ENCODE results near the gene HAT1.
"Not testable (repeated sequence)": the region's sequence is repeated elsewhere in the genome, so short reads cannot be mapped to it uniquely, and the experiment has no call there.

HAT1 gene

DNA sequence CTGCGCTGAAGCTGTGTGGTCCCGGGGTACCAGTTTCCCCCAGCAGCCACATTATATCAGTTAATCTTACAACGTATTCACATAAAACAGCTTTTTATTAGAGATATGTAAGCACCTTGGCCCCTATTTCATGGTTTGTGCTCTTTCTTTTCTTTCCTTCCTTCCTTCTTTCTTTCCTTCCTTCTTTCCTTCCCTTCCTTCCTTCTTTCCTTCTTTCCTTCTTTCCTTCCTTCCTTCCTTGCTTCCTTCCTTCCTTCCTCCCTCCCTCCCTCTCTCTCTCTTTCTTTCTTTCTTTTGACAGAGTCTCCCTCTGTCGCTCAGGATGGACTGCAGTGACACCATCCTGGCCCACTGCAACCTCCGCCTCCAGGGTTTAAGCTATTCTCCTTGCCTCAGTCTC, 73.8 kb downstream of the HAT1 start:
- no CpG with 5 or more reads among the region's 5 CpGs for WGBS (ENCODE audit: extremely low coverage, insufficient coverage, low lambda C conversion rate)
- no peak overlapping the region for H4K5ac ChIP-seq (ENCODE audit: low read length)
- no peaks in the 10 kb centered on the region for H3K27me3 ChIP-seq (ENCODE audit: insufficient read depth, low read length, poor library complexity)
- H3K4ac ChIP-seq (ENCODE audit: low read depth, low read length), result no peak overlapping the region
- H3K23ac ChIP-seq (ENCODE audit: low read length), result no peak overlapping the region
- no peak overlapping the region for H3K9ac ChIP-seq (ENCODE audit: low read length)
- no peak overlapping the region for H2BK5ac ChIP-seq (ENCODE audit: low read length)
- DNase-seq, result no peak
- H2BK15ac ChIP-seq (replicated peaks; ENCODE audit: low read depth), result no peak overlapping the region
- H3K79me2 ChIP-seq (ENCODE audit: control insufficient read depth, insufficient read depth, low read length), result no peaks in the 10 kb centered on the region
- no peak overlapping the region for H3K56ac ChIP-seq (ENCODE audit: low read length)
- no peak overlapping the region for H2BK120ac ChIP-seq (ENCODE audit: low read depth, low read length)
- no peaks in the 10 kb centered on the region for H3K4me1 ChIP-seq (ENCODE audit: control insufficient read depth, low read depth, low read length)
- no peaks in the 10 kb centered on the region for H3K79me1 ChIP-seq (ENCODE audit: low read length)
- H2AK5ac ChIP-seq (ENCODE audit: low read length), result no peak overlapping the region
- H3K4me3 ChIP-seq (ENCODE audit: low read length), result no peak overlapping the region
- no peak overlapping the region for H3K27ac ChIP-seq (ENCODE audit: low read depth, low read length)
- no peak overlapping the region for H4K8ac ChIP-seq (ENCODE audit: low read depth, low read length)
- no peak overlapping the region for H3K4me2 ChIP-seq (ENCODE audit: low read length)
- H3K36me3 ChIP-seq (ENCODE audit: control insufficient read depth, insufficient read depth, low read length), result no peaks in the 10 kb centered on the region
- no peak overlapping the region for H3K18ac ChIP-seq (ENCODE audit: low read length)

DNA sequence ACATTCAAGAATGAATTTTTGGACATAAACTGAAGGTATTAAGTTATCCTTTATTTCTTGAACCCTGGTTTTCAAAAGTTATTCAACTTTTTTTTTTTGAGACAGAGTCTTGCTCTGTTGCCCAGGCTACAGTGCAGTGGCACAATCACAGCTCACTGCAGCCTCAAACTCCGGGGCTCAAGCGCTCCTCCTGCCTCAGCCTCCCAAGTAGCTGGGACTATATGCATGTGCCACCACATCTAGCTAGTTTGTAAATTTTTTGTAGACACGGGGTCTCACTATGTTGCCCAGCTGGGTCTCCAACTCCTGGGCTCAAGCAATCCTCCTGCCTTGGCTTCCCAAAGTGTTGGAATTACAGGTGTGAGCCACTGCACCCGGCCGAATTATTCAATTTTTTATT, 74.8 kb downstream of the HAT1 start:
- not testable (repeated sequence) for H2BK15ac ChIP-seq (replicated peaks; ENCODE audit: low read depth); H3K79me2 ChIP-seq (ENCODE audit: control insufficient read depth, insufficient read depth, low read length); H3K4ac ChIP-seq (ENCODE audit: low read depth, low read length); H3K56ac ChIP-seq (ENCODE audit: low read length); H4K5ac ChIP-seq (ENCODE audit: low read length); H4K8ac ChIP-seq (ENCODE audit: low read depth, low read length); H2AK5ac ChIP-seq (ENCODE audit: low read length); H2BK5ac ChIP-seq (ENCODE audit: low read length); H3K79me1 ChIP-seq (ENCODE audit: low read length); H3K4me2 ChIP-seq (ENCODE audit: low read length); H3K4me3 ChIP-seq (ENCODE audit: low read length); H3K27ac ChIP-seq (ENCODE audit: low read depth, low read length); DNase-seq; H3K27me3 ChIP-seq (ENCODE audit: insufficient read depth, low read length, poor library complexity); H3K36me3 ChIP-seq (ENCODE audit: control insufficient read depth, insufficient read depth, low read length); H3K18ac ChIP-seq (ENCODE audit: low read length); H3K23ac ChIP-seq (ENCODE audit: low read length); H2BK120ac ChIP-seq (ENCODE audit: low read depth, low read length); H3K4me1 ChIP-seq (ENCODE audit: control insufficient read depth, low read depth, low read length); H3K9ac ChIP-seq (ENCODE audit: low read length)
- WGBS (ENCODE audit: extremely low coverage, insufficient coverage, low lambda C conversion rate), result no CpG with 5 or more reads among the region's 5 CpGs

GRCh38 chr2:171999161-171999560, 76.9 kb downstream of the HAT1 start:
- DNase-seq, result no peak
- H3K4me2 ChIP-seq (ENCODE audit: low read length), result peak overlapping the region; percentile 78
- no peaks in the 10 kb centered on the region for H3K79me2 ChIP-seq (ENCODE audit: control insufficient read depth, insufficient read depth, low read length)
- no peak overlapping the region for H2BK15ac ChIP-seq (replicated peaks; ENCODE audit: low read depth)
- peak overlapping the region; percentile 26 for H3K4me3 ChIP-seq (ENCODE audit: low read length)
- no peak overlapping the region for H2AK5ac ChIP-seq (ENCODE audit: low read length)
- peak overlapping the region; percentile 87 for H3K56ac ChIP-seq (ENCODE audit: low read length)
- peak overlapping the region; percentile 73 for H3K9ac ChIP-seq (ENCODE audit: low read length)
- no peaks in the 10 kb centered on the region for H3K36me3 ChIP-seq (ENCODE audit: control insufficient read depth, insufficient read depth, low read length)
- H3K79me1 ChIP-seq (ENCODE audit: low read length), result no peaks in the 10 kb centered on the region
- H3K4ac ChIP-seq (ENCODE audit: low read depth, low read length), result no peak overlapping the region
- H4K5ac ChIP-seq (ENCODE audit: low read length), result no peak overlapping the region
- H4K8ac ChIP-seq (ENCODE audit: low read depth, low read length), result no peak overlapping the region
- no peak overlapping the region for H3K23ac ChIP-seq (ENCODE audit: low read length)
- H2BK120ac ChIP-seq (ENCODE audit: low read depth, low read length), result no peak overlapping the region
- WGBS (ENCODE audit: extremely low coverage, insufficient coverage, low lambda C conversion rate), result no CpG with 5 or more reads among the region's 4 CpGs
- H3K27ac ChIP-seq (ENCODE audit: low read depth, low read length), result no peak overlapping the region
- no peaks in the 10 kb centered on the region for H3K4me1 ChIP-seq (ENCODE audit: control insufficient read depth, low read depth, low read length)
- no peak overlapping the region for H2BK5ac ChIP-seq (ENCODE audit: low read length)
- H3K18ac ChIP-seq (ENCODE audit: low read length), result no peak overlapping the region
- no peaks in the 10 kb centered on the region for H3K27me3 ChIP-seq (ENCODE audit: insufficient read depth, low read length, poor library complexity)

DNA sequence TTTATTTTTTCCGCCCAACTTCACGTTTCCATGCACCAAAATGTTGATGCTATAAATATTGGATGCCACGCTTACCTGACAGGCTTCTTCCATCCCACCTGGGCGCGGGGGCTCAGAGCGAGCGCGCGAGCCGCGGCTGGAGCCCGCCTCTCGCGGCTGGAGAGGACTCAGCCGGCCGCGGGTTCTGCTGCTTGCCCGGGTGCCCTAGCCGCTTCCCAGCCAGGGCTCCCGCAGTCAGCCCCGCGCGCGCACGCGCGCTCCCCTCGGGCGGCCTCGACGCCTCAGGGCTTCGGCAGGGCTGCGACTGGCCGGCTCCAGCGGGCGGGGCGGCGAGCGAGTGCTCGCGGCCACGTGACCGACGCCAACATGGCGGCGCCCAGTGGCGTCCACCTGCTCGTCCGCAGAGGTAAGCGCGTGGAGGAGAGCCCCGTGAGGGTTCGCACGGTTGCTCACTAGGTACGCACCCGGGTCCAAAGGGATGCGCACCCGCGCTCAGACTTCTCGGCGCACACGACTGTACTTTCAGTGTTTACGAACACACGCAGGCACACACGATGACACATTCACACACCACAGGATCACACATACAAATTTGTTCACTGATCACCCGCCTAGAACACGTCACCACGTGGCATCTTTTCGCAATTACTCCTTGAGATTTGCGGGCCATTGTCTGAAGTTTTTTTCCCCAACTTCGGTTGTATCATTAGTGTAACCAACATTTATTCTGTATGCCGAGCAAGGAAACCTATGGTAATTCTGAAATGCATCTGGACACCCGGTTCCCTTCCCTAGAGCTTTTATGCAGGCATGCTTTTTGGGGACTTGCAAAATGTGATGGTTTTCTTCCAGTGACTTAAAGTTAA, 77.6 kb downstream of the HAT1 start, which contains the start of gene METAP1D:
Gene METAP1D (plus strand): TSS at position 350 of the 866 bp plus-strand sequence. CDS start 17 bp downstream, at position 367.
- H2BK5ac ChIP-seq (ENCODE audit: low read length), result no peak within 1 kb of the TSS
- no peak within 1 kb of the TSS for H3K27ac ChIP-seq (ENCODE audit: low read depth, low read length)
- H3K4me3 ChIP-seq (ENCODE audit: low read length), result peak within 1 kb of the TSS; percentile 83
- no CpG with 5 or more reads among the region's 73 CpGs for WGBS (ENCODE audit: extremely low coverage, insufficient coverage, low lambda C conversion rate)
- H2BK15ac ChIP-seq (replicated peaks; ENCODE audit: low read depth), result no peak within 1 kb of the TSS
- H3K36me3 ChIP-seq (ENCODE audit: control insufficient read depth, insufficient read depth, low read length), result no peaks in the 10 kb centered on the region
- H3K9ac ChIP-seq (ENCODE audit: low read length), result peak within 1 kb of the TSS; percentile 80
- H4K8ac ChIP-seq (ENCODE audit: low read depth, low read length), result no peak within 1 kb of the TSS
- H3K79me2 ChIP-seq (ENCODE audit: control insufficient read depth, insufficient read depth, low read length), result no peaks in the 10 kb centered on the region
- H3K4ac ChIP-seq (ENCODE audit: low read depth, low read length), result no peak within 1 kb of the TSS
- H3K56ac ChIP-seq (ENCODE audit: low read length), result peak within 1 kb of the TSS; percentile 91
- no peak within 1 kb of the TSS for H2BK120ac ChIP-seq (ENCODE audit: low read depth, low read length)
- no peak within 1 kb of the TSS for H3K18ac ChIP-seq (ENCODE audit: low read length)
- H3K23ac ChIP-seq (ENCODE audit: low read length), result no peak within 1 kb of the TSS
- peak within 1 kb of the TSS; percentile 35 for H4K5ac ChIP-seq (ENCODE audit: low read length)
- no peak within 1 kb of the TSS for H2AK5ac ChIP-seq (ENCODE audit: low read length)
- H3K79me1 ChIP-seq (ENCODE audit: low read length), result no peaks in the 10 kb centered on the region
- H3K4me2 ChIP-seq (ENCODE audit: low read length), result peak within 1 kb of the TSS; percentile 78
- no peaks in the 10 kb centered on the region for H3K4me1 ChIP-seq (ENCODE audit: control insufficient read depth, low read depth, low read length)
- DNase-seq, result peak; percentile 95
- no peaks in the 10 kb centered on the region for H3K27me3 ChIP-seq (ENCODE audit: insufficient read depth, low read length, poor library complexity)

DNA sequence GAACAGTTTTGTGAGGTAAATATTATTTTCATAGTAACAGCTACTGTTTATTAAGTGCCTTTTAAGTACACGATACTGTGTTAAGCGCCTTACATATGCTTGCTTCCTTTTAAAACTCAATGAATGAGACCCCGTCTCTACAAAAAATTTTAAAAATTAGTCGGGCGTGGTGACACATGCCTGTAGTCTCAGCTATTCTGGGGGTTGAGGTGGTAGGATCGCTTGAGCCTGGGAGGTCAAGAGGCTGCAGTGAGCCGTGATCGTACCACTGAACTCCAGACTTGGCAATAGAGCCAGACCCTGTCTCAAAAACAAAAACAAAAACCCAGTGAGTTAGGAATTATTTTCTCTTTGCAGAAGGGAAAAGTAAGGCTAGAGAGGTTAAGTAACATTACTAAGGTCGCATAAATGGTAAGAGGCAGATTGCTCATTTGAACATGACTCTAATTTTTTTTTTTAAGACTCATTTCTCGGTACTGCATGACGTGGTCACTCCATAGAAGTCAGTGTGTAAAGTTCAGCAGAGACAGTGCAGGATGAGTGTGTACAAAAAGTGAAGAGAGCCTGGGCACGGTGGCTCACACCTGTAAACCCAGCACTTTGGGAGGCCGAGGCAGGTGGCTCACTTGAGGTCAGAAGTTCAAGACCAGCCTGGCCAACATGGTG, 78.6 kb downstream of the HAT1 start:
- H2AK5ac ChIP-seq (ENCODE audit: low read length), result no peak overlapping the region
- no peaks in the 10 kb centered on the region for H3K4me1 ChIP-seq (ENCODE audit: control insufficient read depth, low read depth, low read length)
- H4K5ac ChIP-seq (ENCODE audit: low read length), result peak overlapping the region; percentile 21
- DNase-seq, result no peak
- H2BK15ac ChIP-seq (replicated peaks; ENCODE audit: low read depth), result no peak overlapping the region
- no peaks in the 10 kb centered on the region for H3K36me3 ChIP-seq (ENCODE audit: control insufficient read depth, insufficient read depth, low read length)
- H3K79me1 ChIP-seq (ENCODE audit: low read length), result no peaks in the 10 kb centered on the region
- no peak overlapping the region for H3K27ac ChIP-seq (ENCODE audit: low read depth, low read length)
- no peaks in the 10 kb centered on the region for H3K79me2 ChIP-seq (ENCODE audit: control insufficient read depth, insufficient read depth, low read length)
- no peak overlapping the region for H3K18ac ChIP-seq (ENCODE audit: low read length)
- no peak overlapping the region for H3K4me2 ChIP-seq (ENCODE audit: low read length)
- WGBS (ENCODE audit: extremely low coverage, insufficient coverage, low lambda C conversion rate), result no CpG with 5 or more reads among the region's 13 CpGs
- H3K4ac ChIP-seq (ENCODE audit: low read depth, low read length), result no peak overlapping the region
- no peak overlapping the region for H4K8ac ChIP-seq (ENCODE audit: low read depth, low read length)
- H2BK120ac ChIP-seq (ENCODE audit: low read depth, low read length), result no peak overlapping the region
- no peak overlapping the region for H3K4me3 ChIP-seq (ENCODE audit: low read length)
- no peak overlapping the region for H3K56ac ChIP-seq (ENCODE audit: low read length)
- no peak overlapping the region for H3K9ac ChIP-seq (ENCODE audit: low read length)
- H3K27me3 ChIP-seq (ENCODE audit: insufficient read depth, low read length, poor library complexity), result no peaks in the 10 kb centered on the region
- H2BK5ac ChIP-seq (ENCODE audit: low read length), result no peak overlapping the region
- no peak overlapping the region for H3K23ac ChIP-seq (ENCODE audit: low read length)
